Measurements from ENCODE around the gene TWF1.

DNA sequence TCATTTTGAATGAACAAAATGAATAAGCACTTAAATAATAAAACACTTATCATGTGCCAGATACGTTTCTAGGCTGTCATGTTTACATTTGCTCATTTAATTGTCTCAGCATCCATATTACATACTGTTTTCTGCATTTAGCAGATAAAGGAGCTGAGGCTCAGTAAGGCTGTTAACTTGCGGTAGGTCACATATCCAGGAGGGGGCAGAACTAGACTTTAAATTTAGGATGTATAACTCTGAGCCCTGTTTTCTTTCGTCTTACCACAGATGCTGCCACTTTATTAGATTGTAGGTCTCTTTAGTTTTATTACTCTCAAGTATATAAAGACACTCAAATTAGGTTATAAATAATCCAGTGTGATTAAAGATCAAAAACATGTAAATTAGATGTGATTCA is 29.6 kb downstream of the TWF1 start:
- TF ChIP-seq RAD21 (conservative IDR thresholded peaks at IDR 0.05) (no peak), POLR2AphosphoS5 (IDR thresholded peaks at IDR 0.05) (no peak), EP300 (conservative IDR thresholded peaks at IDR 0.05; ENCODE audit: poor library complexity, severe bottlenecking) (no peak)
- TF ChIP-seq, protein P1, sequence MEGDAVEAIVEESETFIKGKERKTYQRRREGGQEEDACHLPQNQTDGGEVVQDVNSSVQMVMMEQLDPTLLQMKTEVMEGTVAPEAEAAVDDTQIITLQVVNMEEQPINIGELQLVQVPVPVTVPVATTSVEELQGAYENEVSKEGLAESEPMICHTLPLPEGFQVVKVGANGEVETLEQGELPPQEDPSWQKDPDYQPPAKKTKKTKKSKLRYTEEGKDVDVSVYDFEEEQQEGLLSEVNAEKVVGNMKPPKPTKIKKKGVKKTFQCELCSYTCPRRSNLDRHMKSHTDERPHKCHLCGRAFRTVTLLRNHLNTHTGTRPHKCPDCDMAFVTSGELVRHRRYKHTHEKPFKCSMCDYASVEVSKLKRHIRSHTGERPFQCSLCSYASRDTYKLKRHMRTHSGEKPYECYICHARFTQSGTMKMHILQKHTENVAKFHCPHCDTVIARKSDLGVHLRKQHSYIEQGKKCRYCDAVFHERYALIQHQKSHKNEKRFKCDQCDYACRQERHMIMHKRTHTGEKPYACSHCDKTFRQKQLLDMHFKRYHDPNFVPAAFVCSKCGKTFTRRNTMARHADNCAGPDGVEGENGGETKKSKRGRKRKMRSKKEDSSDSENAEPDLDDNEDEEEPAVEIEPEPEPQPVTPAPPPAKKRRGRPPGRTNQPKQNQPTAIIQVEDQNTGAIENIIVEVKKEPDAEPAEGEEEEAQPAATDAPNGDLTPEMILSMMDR (IDR thresholded peaks at IDR 0.05; ENCODE audit: poor library complexity, severe bottlenecking): no peak
